ENCODE data around the gene GPR149.

The GPR149 gene

GRCh38 chr3:154338570-154338969, 91.4 kb downstream of the GPR149 start:
- no peak for ATAC-seq

GRCh38 chr3:154338008-154338407, 92.0 kb downstream of the GPR149 start:
- DNase-seq (no peak), ATAC-seq (no peak)

More at GRCh38 chr3:154338570-154338969, 91.4 kb downstream of the GPR149 start:
- DNase-seq: no peak

GRCh38 chr3:154334973-154335420, 95.0 kb downstream of the GPR149 start:
- DNase-seq: no peak
- no peak for ATAC-seq

GRCh38 chr3:154327871-154328270, 102.1 kb downstream of the GPR149 start:
- ATAC-seq: no peak
- DNase-seq: no peak

- DNase-seq (no peak), ATAC-seq (no peak)
Observed at GRCh38 chr3:154324919-154325318, 105.1 kb downstream of the GPR149 start.

GRCh38 chr3:154323891-154324738, 105.9 kb downstream of the GPR149 start, which contains the start of gene DHX36:
Gene DHX36 (minus strand): TSS chr3:154324487. CDS start chr3:154324416, 71 bp downstream.
- peak; percentile 92 for ATAC-seq
- DNase-seq: peak; percentile 90

GRCh38 chr3:154316974-154317767, 112.8 kb downstream of the GPR149 start:
- DNase-seq: no peak

DNA sequence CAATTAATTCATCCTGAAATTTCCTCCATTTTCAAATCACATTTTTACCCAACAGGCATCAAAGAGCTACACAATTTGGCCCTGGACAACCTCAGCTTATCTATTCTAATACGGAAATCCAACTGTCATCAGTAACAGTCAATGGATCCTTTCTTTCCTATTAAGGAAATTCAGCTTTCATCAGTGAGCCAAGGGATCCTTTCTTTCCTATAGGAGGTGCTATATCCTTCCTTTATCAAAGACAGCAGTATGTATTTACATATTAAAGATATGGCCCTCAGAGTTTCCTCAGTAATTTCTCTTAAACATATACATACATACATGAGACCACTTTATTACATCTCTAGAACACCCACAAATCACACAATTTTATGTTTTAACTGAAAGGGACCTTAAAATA, 115.8 kb downstream of the GPR149 start:
- ATAC-seq (no peak), DNase-seq (no peak)

More at GRCh38 chr3:154316974-154317767, 112.8 kb downstream of the GPR149 start:
- ATAC-seq: peak; percentile 60

- DNase-seq: no peak
- ATAC-seq: no peak
Observed at GRCh38 chr3:154310840-154311239, 119.2 kb downstream of the GPR149 start.

DNA sequence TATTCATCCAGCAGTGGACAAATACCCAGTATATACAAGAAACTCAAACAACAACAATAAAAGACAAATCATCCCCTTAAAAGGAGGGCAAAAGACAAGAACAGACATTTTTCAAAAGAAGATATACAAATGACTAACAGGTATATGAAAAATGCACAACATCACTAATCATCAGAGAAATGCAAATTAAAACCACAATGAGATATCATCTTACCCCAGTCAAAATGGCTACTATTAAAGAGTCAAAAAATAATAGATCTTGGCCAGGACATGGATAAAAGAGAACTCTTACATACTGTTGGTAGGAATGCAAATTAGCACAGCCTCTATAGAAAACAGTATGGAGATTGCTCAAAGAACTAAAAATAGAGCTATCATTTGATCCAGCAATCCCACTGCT, 122.6 kb downstream of the GPR149 start:
- no peak for ATAC-seq

GRCh38 chr3:154304936-154305335, 125.1 kb downstream of the GPR149 start:
- ATAC-seq (no peak), DNase-seq (no peak)

More for the DNA sequence above, 122.6 kb downstream of the GPR149 start:
- DNase-seq: no peak

- no peak for ATAC-seq
- no peak for DNase-seq
Observed at GRCh38 chr3:154304116-154304786, 125.7 kb downstream of the GPR149 start.

- ATAC-seq (no peak), DNase-seq (no peak)
Observed at GRCh38 chr3:154301561-154301960, 128.4 kb downstream of the GPR149 start.

- ATAC-seq (no peak), DNase-seq (no peak)
Observed at GRCh38 chr3:154294016-154294415, 136.0 kb downstream of the GPR149 start.

DNA sequence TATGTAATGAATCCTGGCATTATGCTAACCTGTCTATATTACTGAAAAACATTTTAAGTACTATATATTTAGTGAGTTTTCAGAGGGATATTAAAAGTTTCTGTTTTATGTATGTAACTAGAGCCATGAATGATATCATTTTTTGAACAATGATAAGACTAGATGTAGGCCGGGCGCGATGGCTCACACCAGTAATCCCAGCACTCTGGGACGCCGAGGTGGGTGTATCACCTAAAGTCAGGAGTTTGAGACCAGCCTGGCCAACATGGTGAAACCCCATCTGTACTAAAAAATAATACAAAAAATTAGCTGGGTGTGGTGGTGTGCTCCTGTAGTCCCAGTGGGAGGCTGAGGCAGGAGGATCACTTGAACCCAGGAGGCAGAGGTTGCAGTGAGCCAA, 139.8 kb downstream of the GPR149 start:
- DNase-seq (no peak), ATAC-seq (no peak)

Data from stimulated activated naive CD8-positive, alpha-beta T cell treated with anti-CD3 and anti-CD28 coated beads, Interleukin-15, Interleukin-2, amounts not matched to agents 100 U/mL and 50 U/mL, for 24 hours (primary cell).